ENCODE results near the gene PMFBP1. TPM values are rescaled to one million over a fixed set of nuclear protein-coding genes. Genes with fewer than 3 reads are reported as not detected.

Gene PMFBP1
- total RNA-seq, 2 experiments from 2014 or later = 1.4 to 1.6 TPM

- CTCF ChIA-PET = no interaction called here
- Mint-ChIP-seq H3K27ac (no peak overlapping the region), H3K9me3 (no peaks in the 10 kb centered on the region), H3K36me3 (ENCODE audit: low read depth) (peaks cover 95% of the 10 kb centered on the region), H3K4me3 (no peak overlapping the region), H3K4me1 (ENCODE audit: low read depth) (no peaks in the 10 kb centered on the region), H3K27me3 (no peaks in the 10 kb centered on the region)
- no peak overlapping the region for H3K4me3 ChIP-seq (ENCODE audit: low read length)
- POLR2A ChIA-PET = no interaction called here
- no peak for DNase-seq
- H3K4me1 ChIP-seq (ENCODE audit: insufficient read depth, low read length) = no peaks in the 10 kb centered on the region
- no peak overlapping the region for H3K27ac ChIP-seq (ENCODE audit: low read depth in 1 of 2, low read length in 2 of 2)
- TF ChIP-seq, protein P1, sequence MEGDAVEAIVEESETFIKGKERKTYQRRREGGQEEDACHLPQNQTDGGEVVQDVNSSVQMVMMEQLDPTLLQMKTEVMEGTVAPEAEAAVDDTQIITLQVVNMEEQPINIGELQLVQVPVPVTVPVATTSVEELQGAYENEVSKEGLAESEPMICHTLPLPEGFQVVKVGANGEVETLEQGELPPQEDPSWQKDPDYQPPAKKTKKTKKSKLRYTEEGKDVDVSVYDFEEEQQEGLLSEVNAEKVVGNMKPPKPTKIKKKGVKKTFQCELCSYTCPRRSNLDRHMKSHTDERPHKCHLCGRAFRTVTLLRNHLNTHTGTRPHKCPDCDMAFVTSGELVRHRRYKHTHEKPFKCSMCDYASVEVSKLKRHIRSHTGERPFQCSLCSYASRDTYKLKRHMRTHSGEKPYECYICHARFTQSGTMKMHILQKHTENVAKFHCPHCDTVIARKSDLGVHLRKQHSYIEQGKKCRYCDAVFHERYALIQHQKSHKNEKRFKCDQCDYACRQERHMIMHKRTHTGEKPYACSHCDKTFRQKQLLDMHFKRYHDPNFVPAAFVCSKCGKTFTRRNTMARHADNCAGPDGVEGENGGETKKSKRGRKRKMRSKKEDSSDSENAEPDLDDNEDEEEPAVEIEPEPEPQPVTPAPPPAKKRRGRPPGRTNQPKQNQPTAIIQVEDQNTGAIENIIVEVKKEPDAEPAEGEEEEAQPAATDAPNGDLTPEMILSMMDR (IDR thresholded peaks at IDR 0.05) = no peak
- no peak for ATAC-seq (ENCODE audit: poor library complexity)
- H3K27me3 ChIP-seq (ENCODE audit: control insufficient read depth in 1 of 2, insufficient read depth in 2 of 2, low read length in 2 of 2) = no peaks in the 10 kb centered on the region
- intact Hi-C loops (cut with DNase I, micrococcal nuclease) = no loop called here
- H3K36me3 ChIP-seq (ENCODE audit: insufficient read depth, low read length) = peaks cover 77% of the 10 kb centered on the region
- no peaks in the 10 kb centered on the region for H3K9me3 ChIP-seq (ENCODE audit: control insufficient read depth in 1 of 2, insufficient read depth in 1 of 2, low read length in 2 of 2)
Measured at GRCh38 chr16:72109966-72110530, 61.9 kb downstream of the PMFBP1 start.

- no peak overlapping the region for H3K4me3 Mint-ChIP-seq
- POLR2A ChIA-PET = no interaction called here
- H3K27ac Mint-ChIP-seq = no peak overlapping the region
- Histone ChIP-seq H3K9me3 (ENCODE audit: control insufficient read depth in 1 of 2, insufficient read depth in 1 of 2, low read length in 2 of 2) (no peaks in the 10 kb centered on the region), H3K4me3 (ENCODE audit: low read length) (no peak overlapping the region), H3K4me1 (ENCODE audit: insufficient read depth, low read length) (no peaks in the 10 kb centered on the region), H3K36me3 (ENCODE audit: insufficient read depth, low read length) (peaks cover 85% of the 10 kb centered on the region), H3K27ac (ENCODE audit: low read depth in 1 of 2, low read length in 2 of 2) (no peak overlapping the region), H3K27me3 (ENCODE audit: control insufficient read depth in 1 of 2, insufficient read depth in 2 of 2, low read length in 2 of 2) (no peaks in the 10 kb centered on the region)
- no peak for DNase-seq
- CTCF ChIA-PET = interaction anchor here (0.8 kb wide), 1 partner anchor 9 kb away, joined by 3 read pairs; no protein-coding TSS in a partner anchor
- H3K9me3 Mint-ChIP-seq = no peaks in the 10 kb centered on the region
- TF ChIP-seq, protein P1 (IDR thresholded peaks at IDR 0.05) = no peak
- H3K36me3 Mint-ChIP-seq (ENCODE audit: low read depth) = peaks cover 97% of the 10 kb centered on the region
- intact Hi-C loops (cut with DNase I, micrococcal nuclease) = no loop called here
- no peaks in the 10 kb centered on the region for H3K27me3 Mint-ChIP-seq
- ATAC-seq (ENCODE audit: poor library complexity) = no peak
- no peaks in the 10 kb centered on the region for H3K4me1 Mint-ChIP-seq (ENCODE audit: low read depth)
Measured at GRCh38 chr16:72109300-72109699, 62.7 kb downstream of the PMFBP1 start.

DNA sequence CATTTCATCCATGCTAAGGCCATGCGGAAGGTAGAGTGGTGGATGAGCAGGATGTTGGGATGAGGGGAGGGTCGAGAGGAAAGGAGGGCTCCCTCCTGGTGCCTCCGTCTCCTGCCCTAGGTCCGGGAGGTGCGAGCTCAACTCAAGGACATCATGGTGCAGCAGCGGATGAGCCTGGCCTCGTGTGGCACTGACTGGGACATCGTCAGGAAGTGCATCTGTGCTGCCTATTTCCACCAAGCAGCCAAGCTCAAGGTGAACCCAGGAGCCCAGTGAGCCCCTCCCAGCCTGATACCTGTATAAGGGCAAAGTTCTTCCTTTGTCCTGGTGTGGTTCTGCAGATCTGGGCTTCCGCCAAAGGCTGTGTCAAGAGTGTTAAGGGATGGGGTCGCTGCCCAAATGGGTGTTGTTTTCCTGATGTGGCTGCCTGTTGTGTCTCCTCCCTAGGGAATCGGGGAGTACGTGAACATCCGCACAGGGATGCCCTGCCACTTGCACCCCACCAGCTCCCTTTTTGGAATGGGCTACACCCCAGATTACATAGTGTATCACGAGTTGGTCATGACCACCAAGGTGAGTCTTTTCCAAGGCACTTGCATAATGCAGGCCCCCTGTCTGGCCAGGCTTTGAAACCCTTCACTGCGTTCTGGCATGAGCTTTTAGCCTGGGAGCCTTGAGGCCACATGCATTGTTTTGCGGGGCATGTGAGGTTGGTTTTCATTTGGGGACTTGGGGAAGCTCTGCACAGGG is 63.4 kb downstream of the PMFBP1 start:
- Histone ChIP-seq H3K27ac (ENCODE audit: low read depth in 1 of 2, low read length in 2 of 2) (no peak overlapping the region), H3K9me3 (ENCODE audit: control insufficient read depth in 1 of 2, insufficient read depth in 1 of 2, low read length in 2 of 2) (no peaks in the 10 kb centered on the region), H3K27me3 (ENCODE audit: control insufficient read depth in 1 of 2, insufficient read depth in 2 of 2, low read length in 2 of 2) (no peaks in the 10 kb centered on the region), H3K36me3 (ENCODE audit: insufficient read depth, low read length) (peaks cover 92% of the 10 kb centered on the region), H3K4me3 (ENCODE audit: low read length) (no peak overlapping the region), H3K4me1 (ENCODE audit: insufficient read depth, low read length) (no peaks in the 10 kb centered on the region)
- Mint-ChIP-seq H3K27me3 (no peaks in the 10 kb centered on the region), H3K4me1 (ENCODE audit: low read depth) (no peaks in the 10 kb centered on the region), H3K4me3 (no peak overlapping the region), H3K9me3 (no peaks in the 10 kb centered on the region), H3K36me3 (ENCODE audit: low read depth) (peaks cover 99% of the 10 kb centered on the region), H3K27ac (no peak overlapping the region)
- ATAC-seq (ENCODE audit: poor library complexity) (no peak), DNase-seq (no peak)
- CTCF ChIA-PET = interaction anchor here (0.8 kb wide), 1 partner anchor 10 kb away, joined by 3 read pairs; no protein-coding TSS in a partner anchor
- intact Hi-C loops (cut with DNase I, micrococcal nuclease) = no loop called here
- POLR2A ChIA-PET = no interaction called here
- TF ChIP-seq, protein P1 (IDR thresholded peaks at IDR 0.05) = no peak

Measured in CD4-positive, alpha-beta T cell (primary cell).